Measurements from ENCODE around the gene MXRA7.

Gene MXRA7

GRCh38 chr17:76675648-76676047 lies 35.1 kb downstream of the MXRA7 start:
- TF ChIP-seq ZNF501 (tag by site-specific recombination; IDR thresholded peaks at IDR 0.05) (no peak), ZNF658 (tag by site-specific recombination; IDR thresholded peaks at IDR 0.05) (no peak), ZBTB11 (tag by site-specific recombination; conservative IDR thresholded peaks at IDR 0.05; ENCODE audit: low read depth) (no peak), ZNF18 (tag by site-specific recombination; IDR thresholded peaks at IDR 0.05) (no peak), KLF17 (tag by site-specific recombination; IDR thresholded peaks at IDR 0.05) (no peak)
- H3K4me3 ChIP-seq (ENCODE audit: low read depth, low read length), result no peak overlapping the region
- CTCF ChIA-PET, result interaction anchor here (0.6 to 1.4 kb wide), 3 partner anchors 27 to 118 kb away, joined by 3 to 5 read pairs (median 4); no protein-coding TSS in a partner anchor
- peaks cover 12% of the 10 kb centered on the region for H3K4me1 ChIP-seq (ENCODE audit: control insufficient read depth, insufficient read depth, low read length)
- H3K9me3 ChIP-seq (ENCODE audit: control insufficient read depth, insufficient read depth, low read depth, low read length), result no peaks in the 10 kb centered on the region
- POLR2A ChIA-PET, result interaction anchor here (0.7 kb wide), 1 partner anchor 89 kb away, joined by 6 read pairs; no protein-coding TSS in a partner anchor
- peaks cover 0 to 20% of the 10 kb centered on the region in 2 experiments; a peak in 2 of 3 replicates for H3K36me3 ChIP-seq (ENCODE audit: control insufficient read depth in 2 of 2, insufficient read depth in 1 of 2, low read length in 2 of 2)
- no peak overlapping the region for H3K27ac ChIP-seq (ENCODE audit: extremely low read depth, low read depth, low read length)

GRCh38 chr17:76674600-76674999 lies 36.2 kb downstream of the MXRA7 start:
- POLR2A ChIA-PET, result interaction anchor here (0.6 kb wide), 1 partner anchor 145 kb away, joined by 6 read pairs; no protein-coding TSS in a partner anchor
- Histone ChIP-seq H3K36me3 (ENCODE audit: control insufficient read depth in 2 of 2, insufficient read depth in 1 of 2, low read length in 2 of 2) (peaks cover 0 to 15% of the 10 kb centered on the region in 2 experiments; a peak in 2 of 3 replicates), H3K9me3 (ENCODE audit: control insufficient read depth, insufficient read depth, low read depth, low read length) (no peaks in the 10 kb centered on the region), H3K27ac (ENCODE audit: extremely low read depth, low read depth, low read length) (no peak overlapping the region), H3K4me3 (ENCODE audit: low read depth, low read length) (no peak overlapping the region), H3K4me1 (ENCODE audit: control insufficient read depth, insufficient read depth, low read length) (peaks cover 20% of the 10 kb centered on the region)
- CTCF ChIA-PET, result interaction anchor here (1.1 to 1.4 kb wide), 3 partner anchors 41 to 117 kb away, joined by 3 to 5 read pairs (median 4); no protein-coding TSS in a partner anchor
- TF ChIP-seq ZBTB48 (tag by site-specific recombination; IDR thresholded peaks at IDR 0.05) (no peak), ZNF280D (tag by site-specific recombination; IDR thresholded peaks at IDR 0.05) (no peak), BCL11B (tag by site-specific recombination; IDR thresholded peaks at IDR 0.05; ENCODE audit: low read depth) (no peak), ZNF354C (tag by site-specific recombination; IDR thresholded peaks at IDR 0.05; ENCODE audit: borderline replicate concordance, low read depth) (no peak), ZFHX2 (tag by site-specific recombination; conservative IDR thresholded peaks at IDR 0.05) (no peak), ZNF548 (tag by site-specific recombination; IDR thresholded peaks at IDR 0.05) (no peak), ZSCAN18 (tag by site-specific recombination; IDR thresholded peaks at IDR 0.05) (no peak), OVOL3 (tag by site-specific recombination; IDR thresholded peaks at IDR 0.05) (no peak), SP3 (tag by site-specific recombination; IDR thresholded peaks at IDR 0.05) (no peak), ZNF24 (tag by site-specific recombination; IDR thresholded peaks at IDR 0.05) (no peak), ZNF221 (tag by site-specific recombination; IDR thresholded peaks at IDR 0.05; ENCODE audit: borderline replicate concordance) (no peak), ZNF423 (tag by site-specific recombination; IDR thresholded peaks at IDR 0.05) (no peak), ZNF146 (tag by site-specific recombination; IDR thresholded peaks at IDR 0.05) (no peak), ZNF791 (tag by site-specific recombination; IDR thresholded peaks at IDR 0.05) (no peak), ZNF639 (tag by site-specific recombination; IDR thresholded peaks at IDR 0.05) (no peak), ZNF184 (tag by site-specific recombination; IDR thresholded peaks at IDR 0.05) (no peak), MYNN (tag by site-specific recombination; IDR thresholded peaks at IDR 0.05; ENCODE audit: borderline replicate concordance) (no peak), ZNF426 (tag by site-specific recombination; IDR thresholded peaks at IDR 0.05) (no peak)

Measured in HEK293 (cell line).